ENCODE results near the gene LRWD1. TPM values are rescaled to one million over a fixed set of nuclear protein-coding genes. Genes with fewer than 3 reads are reported as not detected.
A peak's percentile ranks its signal among the peaks of the same experiment; 100 is the strongest.

The LRWD1 gene
- total RNA-seq = 10 to 100 TPM in 3 of 4 donors, 1 to 10 TPM in 1; 9.8 to 19.2 (median 16.4) TPM

DNA sequence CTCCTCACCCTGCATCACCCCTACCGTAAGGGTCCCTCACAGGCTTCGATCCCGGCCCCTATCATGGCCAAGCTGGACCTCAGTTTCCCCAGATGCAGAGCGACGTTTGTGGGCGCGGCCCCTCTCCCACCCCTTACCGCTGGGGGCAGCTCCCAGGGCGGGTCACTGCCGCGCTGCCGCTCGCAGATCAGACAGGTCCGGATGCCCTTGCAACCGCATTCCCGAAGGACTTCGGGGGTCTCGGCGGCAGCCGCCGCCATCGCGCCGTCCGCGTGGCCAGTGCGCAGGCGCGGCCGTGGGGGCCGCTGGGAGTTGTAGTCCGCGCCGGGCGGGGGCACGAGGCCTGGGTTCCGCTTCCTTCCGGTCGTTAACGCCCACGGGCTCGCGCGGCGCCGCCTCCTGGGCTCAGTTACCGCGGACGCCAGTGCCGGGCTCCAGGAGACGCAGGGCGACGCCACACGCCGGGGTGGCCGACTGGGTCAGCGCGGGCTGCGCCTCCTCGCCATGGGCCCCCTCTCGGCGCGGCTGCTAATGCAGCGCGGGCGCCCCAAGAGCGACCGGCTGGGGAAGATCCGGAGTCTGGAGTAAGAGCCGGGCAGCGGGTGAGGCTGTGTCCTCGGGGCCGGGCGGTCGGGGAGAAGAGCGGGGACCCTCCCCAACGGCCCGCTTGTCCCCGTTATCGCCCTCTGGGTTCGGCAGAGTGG, at the start of gene LRWD1, which contains the start of gene ALKBH4:
Gene LRWD1 (plus strand): TSS at position 408 of the 704 bp plus-strand sequence. CDS start 97 bp downstream, at position 505.
Gene ALKBH4 (minus strand): TSS at position 287 of the 704 bp plus-strand sequence. CDS start 27 bp downstream, at position 260.
- WGBS = 0% methylated on average over 10 of the region's 81 CpGs
- TF ChIP-seq EP300 (IDR thresholded peaks at IDR 0.05) (no peak), POLR2AphosphoS5 (IDR thresholded peaks at IDR 0.05) (peak in 1 of 3 donors; percentile 54), POLR2A (IDR thresholded peaks at IDR 0.05) (peak in 1 of 2 donors; percentile 50)
- TF ChIP-seq, protein P1, sequence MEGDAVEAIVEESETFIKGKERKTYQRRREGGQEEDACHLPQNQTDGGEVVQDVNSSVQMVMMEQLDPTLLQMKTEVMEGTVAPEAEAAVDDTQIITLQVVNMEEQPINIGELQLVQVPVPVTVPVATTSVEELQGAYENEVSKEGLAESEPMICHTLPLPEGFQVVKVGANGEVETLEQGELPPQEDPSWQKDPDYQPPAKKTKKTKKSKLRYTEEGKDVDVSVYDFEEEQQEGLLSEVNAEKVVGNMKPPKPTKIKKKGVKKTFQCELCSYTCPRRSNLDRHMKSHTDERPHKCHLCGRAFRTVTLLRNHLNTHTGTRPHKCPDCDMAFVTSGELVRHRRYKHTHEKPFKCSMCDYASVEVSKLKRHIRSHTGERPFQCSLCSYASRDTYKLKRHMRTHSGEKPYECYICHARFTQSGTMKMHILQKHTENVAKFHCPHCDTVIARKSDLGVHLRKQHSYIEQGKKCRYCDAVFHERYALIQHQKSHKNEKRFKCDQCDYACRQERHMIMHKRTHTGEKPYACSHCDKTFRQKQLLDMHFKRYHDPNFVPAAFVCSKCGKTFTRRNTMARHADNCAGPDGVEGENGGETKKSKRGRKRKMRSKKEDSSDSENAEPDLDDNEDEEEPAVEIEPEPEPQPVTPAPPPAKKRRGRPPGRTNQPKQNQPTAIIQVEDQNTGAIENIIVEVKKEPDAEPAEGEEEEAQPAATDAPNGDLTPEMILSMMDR (IDR thresholded peaks at IDR 0.05) = peak in 1 of 2 donors; percentile 25
- Histone ChIP-seq H3K27me3 (no peaks in the 10 kb centered on the region), H3K27ac (peak within 1 kb of the TSS; percentile 11), H3K36me3 (peaks cover 14% of the 10 kb centered on the region), H3K9me3 (no peaks in the 10 kb centered on the region), H3K4me3 (peak within 1 kb of the TSS; percentile 60), H3K4me1 (peaks cover 34% of the 10 kb centered on the region)
- DNase-seq (ENCODE audit: low spot score in 2 of 2) = peak; percentile 96 to 97

DNA sequence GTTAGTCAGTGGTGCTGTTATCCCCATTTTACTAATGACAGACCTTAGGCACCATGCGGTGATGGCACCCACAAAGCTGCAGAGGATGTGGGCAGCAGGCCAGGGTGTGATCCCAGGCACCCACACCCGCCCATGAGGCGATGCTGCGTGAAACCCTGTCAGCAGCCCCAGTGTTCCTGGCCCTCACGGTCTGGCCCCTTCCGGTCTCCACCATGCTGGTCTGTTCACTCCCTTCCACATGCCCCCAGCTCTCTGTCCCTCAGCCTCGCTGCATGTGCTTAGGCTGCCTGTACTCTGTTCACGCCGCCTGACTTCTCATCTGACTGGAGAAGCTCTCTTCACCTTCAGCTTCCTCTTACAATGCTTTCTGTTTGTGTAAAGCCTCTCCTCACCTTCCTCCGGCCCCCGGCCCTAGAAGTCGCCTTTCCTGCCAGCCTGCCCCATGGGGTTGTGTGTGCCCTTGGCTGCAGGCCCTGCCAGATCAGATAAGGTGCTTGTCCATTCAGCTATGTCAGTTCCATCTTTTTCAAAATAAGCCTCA, 49.0 kb upstream of the LRWD1 start:
- TF ChIP-seq POLR2A (IDR thresholded peaks at IDR 0.05) = no peak
- TF ChIP-seq, protein P1 (IDR thresholded peaks at IDR 0.05) = no peak
- no peak for TF ChIP-seq EP300 (IDR thresholded peaks at IDR 0.05)
- no peak for TF ChIP-seq POLR2AphosphoS5 (IDR thresholded peaks at IDR 0.05)
- Histone ChIP-seq H3K4me3 (no peak overlapping the region), H3K27me3 (no peaks in the 10 kb centered on the region), H3K27ac (no peak overlapping the region), H3K9me3 (no peaks in the 10 kb centered on the region), H3K4me1 (no peaks in the 10 kb centered on the region), H3K36me3 (peaks cover 76% of the 10 kb centered on the region)
- 81% methylated on average over 10 of the region's 12 CpGs for WGBS
- no peak for DNase-seq (ENCODE audit: low spot score in 2 of 2)

DNA sequence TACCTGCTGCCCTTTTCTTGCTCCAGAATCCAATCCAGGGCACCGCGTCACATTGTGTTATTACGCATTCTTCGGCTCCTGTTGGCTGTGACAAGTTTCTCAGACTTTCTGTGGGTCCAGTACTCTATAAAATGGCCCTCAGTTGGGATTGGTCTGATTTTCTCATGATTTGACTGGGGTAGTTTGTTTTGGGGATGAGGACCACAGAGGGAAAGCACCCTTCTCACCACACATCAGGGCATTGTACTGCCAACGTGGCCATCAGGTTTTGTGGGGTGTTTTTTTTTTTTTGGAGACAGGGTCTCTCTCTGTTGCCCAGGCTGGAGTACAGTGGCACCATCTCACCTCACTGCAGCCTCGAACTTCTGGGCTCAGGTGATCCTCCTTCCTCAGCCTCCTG, 48.4 kb upstream of the LRWD1 start:
- no peak overlapping the region for H3K4me3 ChIP-seq
- H3K9me3 ChIP-seq = no peaks in the 10 kb centered on the region
- WGBS = 83% methylated on average over 6 of the region's 6 CpGs
- H3K4me1 ChIP-seq = no peaks in the 10 kb centered on the region
- TF ChIP-seq POLR2A (IDR thresholded peaks at IDR 0.05) (no peak), POLR2AphosphoS5 (IDR thresholded peaks at IDR 0.05) (no peak), EP300 (IDR thresholded peaks at IDR 0.05) (no peak)
- TF ChIP-seq, protein P1 (IDR thresholded peaks at IDR 0.05) = no peak
- no peak overlapping the region for H3K27ac ChIP-seq
- peaks cover 76% of the 10 kb centered on the region for H3K36me3 ChIP-seq
- no peak for DNase-seq (ENCODE audit: low spot score in 2 of 2)
- H3K27me3 ChIP-seq = no peaks in the 10 kb centered on the region

DNA sequence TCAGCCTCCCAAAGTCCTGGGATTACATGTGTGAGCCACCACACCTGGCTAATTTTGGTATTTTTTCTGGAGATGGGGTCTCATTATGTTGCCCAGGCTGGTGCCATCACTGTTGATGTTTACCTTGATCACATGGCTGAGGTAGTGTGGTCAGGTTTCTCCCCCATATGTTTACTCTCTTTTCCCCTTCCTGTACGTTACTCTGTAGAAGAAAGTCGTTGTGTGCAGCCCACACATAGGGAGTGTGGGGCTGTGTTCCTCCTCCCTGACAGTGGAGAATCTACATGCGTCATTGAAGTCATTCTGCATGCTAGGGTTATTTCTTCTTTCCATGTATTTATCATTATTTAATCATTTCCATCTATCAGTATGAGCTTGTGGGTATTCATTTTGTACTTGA, 47.7 kb upstream of the LRWD1 start:
- Histone ChIP-seq H3K9me3 (no peaks in the 10 kb centered on the region), H3K4me1 (no peaks in the 10 kb centered on the region), H3K27me3 (no peaks in the 10 kb centered on the region), H3K27ac (no peak overlapping the region), H3K4me3 (no peak overlapping the region), H3K36me3 (peaks cover 76% of the 10 kb centered on the region)
- no peak for DNase-seq (ENCODE audit: low spot score in 2 of 2)
- TF ChIP-seq POLR2A (IDR thresholded peaks at IDR 0.05) (no peak), EP300 (IDR thresholded peaks at IDR 0.05) (no peak), POLR2AphosphoS5 (IDR thresholded peaks at IDR 0.05) (no peak)
- TF ChIP-seq, protein P1 (IDR thresholded peaks at IDR 0.05) = no peak
- 79% methylated on average over 3 of the region's 3 CpGs for WGBS

DNA sequence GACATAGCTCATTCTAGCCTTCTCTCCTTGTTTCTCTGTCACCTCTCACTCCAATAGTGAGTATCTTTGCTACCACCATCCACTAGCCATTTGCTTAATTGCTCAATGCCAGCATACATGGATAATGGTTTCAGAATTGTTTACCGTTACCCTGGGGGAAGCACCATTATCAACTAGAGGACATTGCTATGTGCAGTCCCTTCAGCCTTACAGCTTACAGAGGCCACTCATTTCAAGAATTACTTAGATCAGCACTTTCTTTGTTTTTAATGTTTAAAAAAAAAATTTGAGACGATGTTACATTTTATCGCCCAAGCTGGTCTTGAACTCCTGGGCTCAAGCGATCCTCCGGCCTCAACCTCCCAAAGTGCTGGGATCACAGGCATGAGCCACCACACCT, 46.2 kb upstream of the LRWD1 start:
- Histone ChIP-seq H3K27ac (no peak overlapping the region), H3K27me3 (no peaks in the 10 kb centered on the region), H3K36me3 (peaks cover 74% of the 10 kb centered on the region), H3K4me3 (no peak overlapping the region), H3K9me3 (no peaks in the 10 kb centered on the region), H3K4me1 (no peaks in the 10 kb centered on the region)
- 93% methylated on average over 5 of the region's 5 CpGs for WGBS
- TF ChIP-seq POLR2AphosphoS5 (IDR thresholded peaks at IDR 0.05) (no peak), EP300 (IDR thresholded peaks at IDR 0.05) (no peak), POLR2A (IDR thresholded peaks at IDR 0.05) (no peak)
- TF ChIP-seq, protein P1 (IDR thresholded peaks at IDR 0.05) = no peak
- DNase-seq (ENCODE audit: low spot score in 2 of 2) = no peak
